Umbilical cord (tissue), 2 donors: ENCODE measurements around the gene CHMP3. TPM values are rescaled to one million over a fixed set of nuclear protein-coding genes. Genes with fewer than 3 reads are reported as not detected.
"Not testable (repeated sequence)": the region's sequence is repeated elsewhere in the genome, so short reads cannot be mapped to it uniquely, and the experiment has no call there.

Source experiments
- DNase-seq: peaks from one replicate; pipeline ENCODE4 v3.0.0-alpha.2; 2015; ENCODE audit warnings: low spot score
- total RNA-seq: library from RNA; depleted of rRNA; stranded (reverse); fragments of >200 nt; gene quantifications from one replicate; pipeline ENCODE4 v1.2.3, GENCODE V29; 2014; ENCODE audit warnings: low replicate concordance; ENCODE audit not compliant: insufficient read depth

CHMP3 gene
- 121 TPM for total RNA-seq

GRCh38 chr2:86562922-86563649, at the start of gene CHMP3:
CHMP3 (minus strand) TSS chr2:86563443; CDS start chr2:86563348, 95 bp downstream.
- DNase-seq = peak; percentile 99

- DNase-seq = no peak
Observed at GRCh38 chr2:86610871-86611270, 47.6 kb upstream of the CHMP3 start.

- no peak for DNase-seq
Observed at GRCh38 chr2:86608832-86609410, 45.7 kb upstream of the CHMP3 start.

GRCh38 chr2:86603905-86604304, 40.7 kb upstream of the CHMP3 start:
- DNase-seq = no peak

GRCh38 chr2:86598966-86599365, 35.7 kb upstream of the CHMP3 start:
- no peak for DNase-seq

GRCh38 chr2:86596118-86596517, 32.9 kb upstream of the CHMP3 start:
- DNase-seq = peak; percentile 9

- no peak for DNase-seq
Observed at GRCh38 chr2:86593266-86593665, 30.0 kb upstream of the CHMP3 start.

- DNase-seq = peak; percentile 64
Observed at GRCh38 chr2:86592547-86593230, 29.4 kb upstream of the CHMP3 start.

GRCh38 chr2:86589701-86590100, 26.5 kb upstream of the CHMP3 start:
- DNase-seq = not testable (repeated sequence)

GRCh38 chr2:86584151-86584913, 21.1 kb upstream of the CHMP3 start:
- peak; percentile 10 for DNase-seq

GRCh38 chr2:86580560-86580959, 17.3 kb upstream of the CHMP3 start:
- no peak for DNase-seq

GRCh38 chr2:86577817-86578456, 14.7 kb upstream of the CHMP3 start:
- no peak for DNase-seq

- DNase-seq = no peak
Observed at GRCh38 chr2:86570059-86570458, 6.8 kb upstream of the CHMP3 start.

GRCh38 chr2:86566821-86567190, 3.6 kb upstream of the CHMP3 start:
- DNase-seq = no peak

GRCh38 chr2:86566158-86566820, 3.0 kb upstream of the CHMP3 start:
- DNase-seq = no peak

- no peak for DNase-seq
Observed at GRCh38 chr2:86563650-86564061, 413 bp upstream of the CHMP3 start.

- no peak for DNase-seq
Observed at GRCh38 chr2:86562485-86562921, 740 bp downstream of the CHMP3 start.

- DNase-seq = no peak
Observed at GRCh38 chr2:86557836-86558235, 5.4 kb downstream of the CHMP3 start.

- DNase-seq = no peak
Observed at GRCh38 chr2:86556508-86556907, 6.7 kb downstream of the CHMP3 start.

GRCh38 chr2:86552889-86553288, 10.4 kb downstream of the CHMP3 start:
- DNase-seq = no peak
